HL-60 (cell line): ENCODE results near the gene SBNO2.

Experiments
- CTCF ChIP-seq: IDR thresholded peaks from one replicate; pipeline ENCODE4 v1.5.1; 2011; ENCODE audit warnings: low read length, control low read depth, inconsistent platforms; ENCODE audit not compliant: insufficient read depth
- POLR2AphosphoS5 ChIP-seq: IDR thresholded peaks from 2 replicates; pipeline ENCODE4 v1.6.1; 2012; ENCODE audit warnings: low read depth
- REST ChIP-seq: IDR thresholded peaks from 2 replicates; pipeline ENCODE4 v1.6.1; 2012; ENCODE audit warnings: low read depth; ENCODE audit not compliant: insufficient replicate concordance
- SPI1 ChIP-seq: IDR thresholded peaks from 2 replicates; pipeline ENCODE4 v1.6.1; 2012; ENCODE audit warnings: low read depth, mild to moderate bottlenecking, borderline replicate concordance

GRCh38 chr19:1069009-1069779 lies 104.9 kb downstream of the SBNO2 start:
- no peak for TF ChIP-seq CTCF
- peak; percentile 78 for TF ChIP-seq POLR2AphosphoS5
- TF ChIP-seq SPI1 = peak; percentile 97
- TF ChIP-seq REST = peak; percentile 26
